Measurements from ENCODE around the gene SMAD7.

The SMAD7 gene

DNA sequence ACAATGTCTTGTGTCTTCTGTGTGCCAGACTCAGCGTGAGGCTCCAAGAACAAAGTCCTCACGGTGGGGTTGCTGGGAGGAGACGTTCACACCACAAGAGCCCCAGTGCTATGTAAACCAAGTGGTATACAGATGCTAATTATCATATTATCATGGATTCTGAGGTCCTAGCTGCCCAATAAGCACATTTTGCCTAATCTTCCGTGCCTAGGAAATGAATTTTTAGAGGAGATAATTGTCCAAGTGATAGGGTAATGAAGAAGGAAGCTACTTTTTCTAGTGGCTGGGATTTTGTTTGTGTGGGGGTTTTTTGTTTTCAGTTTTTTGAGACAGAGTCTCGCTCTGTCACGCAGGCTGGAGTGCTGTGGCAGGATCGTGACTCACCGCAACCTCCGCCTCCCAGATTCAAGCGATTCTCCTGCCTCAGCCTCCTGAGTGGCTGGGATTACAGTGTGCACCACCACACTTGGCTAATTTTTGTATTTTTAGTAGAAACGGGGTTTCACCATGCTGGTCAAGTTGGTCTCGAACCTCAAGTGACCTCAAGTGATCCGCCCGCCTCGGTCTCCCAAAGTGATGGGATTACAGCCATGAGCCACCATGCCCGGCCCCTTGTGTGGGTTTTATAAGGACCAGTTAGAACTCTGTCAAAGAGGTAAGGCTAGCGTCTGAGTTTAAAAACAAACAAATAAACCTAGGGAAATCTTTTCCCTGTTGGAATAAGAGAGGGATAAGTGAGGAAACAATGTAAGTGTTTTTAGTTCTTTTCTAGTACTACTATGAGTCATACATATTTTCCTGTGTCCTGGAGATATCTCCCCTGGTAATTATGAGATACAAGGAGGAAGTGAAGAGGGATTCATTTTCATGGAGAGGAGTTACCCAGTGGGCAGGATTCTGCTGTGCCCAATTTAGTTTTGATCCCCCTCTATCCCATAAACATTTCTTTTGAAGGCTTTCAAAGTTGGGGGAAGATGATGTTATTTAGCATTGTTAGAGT is 9.5 kb upstream of the SMAD7 start:
- no peaks in the 10 kb centered on the region; the same call in none of the 2 replicates for H3K27me3 ChIP-seq (replicated peaks; ENCODE audit: control insufficient read depth, insufficient read depth, low read length)
- H3K4me3 ChIP-seq (replicated peaks; ENCODE audit: low read depth, low read length): no peak overlapping the region
- no peaks in the 10 kb centered on the region for H3K36me3 ChIP-seq (ENCODE audit: control insufficient read depth, insufficient read depth, low read length)
- no peak for DNase-seq (ENCODE audit: extremely low read depth, insufficient read length)
- TF ChIP-seq CTCF (IDR thresholded peaks at IDR 0.05; ENCODE audit: insufficient read depth, low read length, poor library complexity, severe bottlenecking): no peak

DNA sequence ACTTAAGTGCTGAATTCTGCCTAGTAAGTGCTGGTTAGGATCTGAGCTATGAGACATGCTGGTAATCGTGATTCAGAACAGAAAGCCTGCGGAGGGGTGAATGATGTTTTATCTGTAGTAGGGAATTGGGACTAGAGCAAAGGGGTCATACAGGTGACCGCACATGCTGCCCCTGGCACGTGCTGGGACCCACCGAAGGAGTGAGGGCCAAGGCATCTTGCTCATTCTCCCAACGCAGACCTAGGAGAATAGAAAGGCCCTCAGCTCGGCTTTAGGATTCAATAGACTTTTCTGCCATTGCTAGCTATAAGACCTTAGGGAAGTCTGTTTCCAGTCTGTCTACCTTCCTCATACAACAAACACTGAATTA is 8.8 kb upstream of the SMAD7 start:
- DNase-seq (ENCODE audit: extremely low read depth, insufficient read length): no peak
- H3K36me3 ChIP-seq (ENCODE audit: control insufficient read depth, insufficient read depth, low read length): no peaks in the 10 kb centered on the region
- H3K27me3 ChIP-seq (replicated peaks; ENCODE audit: control insufficient read depth, insufficient read depth, low read length): no peaks in the 10 kb centered on the region; the same call in none of the 2 replicates
- H3K4me3 ChIP-seq (replicated peaks; ENCODE audit: low read depth, low read length): no peak overlapping the region
- no peak for TF ChIP-seq CTCF (IDR thresholded peaks at IDR 0.05; ENCODE audit: insufficient read depth, low read length, poor library complexity, severe bottlenecking)

DNA sequence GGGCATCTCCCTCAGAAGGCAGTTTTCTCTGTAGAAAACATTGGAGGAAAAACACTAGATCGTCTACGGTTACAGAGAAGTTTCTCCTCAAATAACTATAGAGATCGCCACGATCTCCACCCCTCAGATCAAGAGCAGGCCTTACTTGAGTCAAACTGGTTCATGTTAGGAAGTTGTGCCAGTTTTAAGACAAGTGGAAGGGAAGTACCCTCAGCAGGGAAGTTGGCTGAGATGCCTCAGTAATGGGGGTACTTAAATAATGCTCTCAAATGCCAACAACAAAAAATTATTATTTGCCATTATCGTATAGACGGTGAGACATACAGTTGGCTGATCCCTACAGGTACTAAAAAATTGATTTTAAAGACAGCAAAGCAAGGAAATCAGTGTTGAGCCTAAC is 8.2 kb upstream of the SMAD7 start:
- Histone ChIP-seq H3K27me3 (replicated peaks; ENCODE audit: control insufficient read depth, insufficient read depth, low read length) (no peaks in the 10 kb centered on the region; the same call in none of the 2 replicates), H3K4me3 (replicated peaks; ENCODE audit: low read depth, low read length) (no peak overlapping the region), H3K36me3 (ENCODE audit: control insufficient read depth, insufficient read depth, low read length) (no peaks in the 10 kb centered on the region)
- no peak for TF ChIP-seq CTCF (IDR thresholded peaks at IDR 0.05; ENCODE audit: insufficient read depth, low read length, poor library complexity, severe bottlenecking)
- no peak for DNase-seq (ENCODE audit: extremely low read depth, insufficient read length)

DNA sequence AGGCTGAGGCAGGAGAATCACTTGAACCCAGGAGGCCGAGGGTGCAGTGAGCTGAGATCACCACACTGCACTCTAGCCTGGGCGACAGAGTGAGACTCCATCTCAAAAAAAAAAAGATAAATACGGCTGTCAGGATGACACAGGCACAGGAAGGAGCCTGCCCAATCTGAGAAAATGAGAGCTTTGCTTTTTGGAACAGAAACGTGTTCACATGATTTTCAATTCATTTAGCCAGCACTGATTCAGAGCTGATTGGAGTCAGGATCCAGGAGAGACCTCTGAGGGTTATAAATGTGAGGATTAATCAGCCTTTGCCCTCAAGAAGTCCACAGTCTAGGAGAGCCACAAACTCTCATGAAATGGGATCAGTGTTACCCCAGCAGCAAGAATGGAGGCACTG is 6.9 kb upstream of the SMAD7 start:
- no peak for DNase-seq (ENCODE audit: extremely low read depth, insufficient read length)
- Histone ChIP-seq H3K27me3 (replicated peaks; ENCODE audit: control insufficient read depth, insufficient read depth, low read length) (no peaks in the 10 kb centered on the region; the same call in none of the 2 replicates), H3K4me3 (replicated peaks; ENCODE audit: low read depth, low read length) (no peak overlapping the region), H3K36me3 (ENCODE audit: control insufficient read depth, insufficient read depth, low read length) (no peaks in the 10 kb centered on the region)
- TF ChIP-seq CTCF (IDR thresholded peaks at IDR 0.05; ENCODE audit: insufficient read depth, low read length, poor library complexity, severe bottlenecking): no peak

GRCh38 chr18:48957136-48957535 is 6.4 kb upstream of the SMAD7 start:
- Histone ChIP-seq H3K36me3 (ENCODE audit: control insufficient read depth, insufficient read depth, low read length) (no peaks in the 10 kb centered on the region), H3K27me3 (replicated peaks; ENCODE audit: control insufficient read depth, insufficient read depth, low read length) (no peaks in the 10 kb centered on the region), H3K4me3 (replicated peaks; ENCODE audit: low read depth, low read length) (no peak overlapping the region)
- DNase-seq (ENCODE audit: extremely low read depth, insufficient read length): no peak
- TF ChIP-seq CTCF (IDR thresholded peaks at IDR 0.05; ENCODE audit: insufficient read depth, low read length, poor library complexity, severe bottlenecking): no peak

Data from GM06990 (cell line).